ENCODE data around the gene DEDD2. TPM values are rescaled to one million over a fixed set of nuclear protein-coding genes. Genes with fewer than 3 reads are reported as not detected.

DEDD2 gene
- total RNA-seq, 4 donors from 2014 or later, result 20.6 to 60.2 (median 51.6) TPM

- no peak overlapping the region for H3K27ac ChIP-seq
- no peaks in the 10 kb centered on the region for H3K27me3 ChIP-seq
- no peak for DNase-seq
- H3K4me1 ChIP-seq, result no peaks in the 10 kb centered on the region
- no peaks in the 10 kb centered on the region for H3K36me3 ChIP-seq
- TF ChIP-seq CTCF (IDR thresholded peaks at IDR 0.05) (no peak), POLR2A (IDR thresholded peaks at IDR 0.05) (no peak)
- no peaks in the 10 kb centered on the region for H3K9me3 ChIP-seq
- H3K4me3 ChIP-seq, result no peak overlapping the region
Observed at GRCh38 chr19:42166316-42166715, 51.2 kb downstream of the DEDD2 start.

- Histone ChIP-seq H3K36me3 (no peaks in the 10 kb centered on the region), H3K27ac (no peak overlapping the region), H3K4me3 (no peak overlapping the region), H3K4me1 (no peaks in the 10 kb centered on the region), H3K27me3 (no peaks in the 10 kb centered on the region), H3K9me3 (no peaks in the 10 kb centered on the region)
- no peak for DNase-seq
- no peak for TF ChIP-seq CTCF (IDR thresholded peaks at IDR 0.05)
- TF ChIP-seq POLR2A (IDR thresholded peaks at IDR 0.05), result no peak
Observed at GRCh38 chr19:42165146-42165545, 52.3 kb downstream of the DEDD2 start.

- DNase-seq, result no peak
- TF ChIP-seq POLR2A (IDR thresholded peaks at IDR 0.05) (no peak), CTCF (IDR thresholded peaks at IDR 0.05) (no peak)
- no peak overlapping the region for H3K4me3 ChIP-seq
Observed at GRCh38 chr19:42161616-42162263, 55.7 kb downstream of the DEDD2 start.

DNA sequence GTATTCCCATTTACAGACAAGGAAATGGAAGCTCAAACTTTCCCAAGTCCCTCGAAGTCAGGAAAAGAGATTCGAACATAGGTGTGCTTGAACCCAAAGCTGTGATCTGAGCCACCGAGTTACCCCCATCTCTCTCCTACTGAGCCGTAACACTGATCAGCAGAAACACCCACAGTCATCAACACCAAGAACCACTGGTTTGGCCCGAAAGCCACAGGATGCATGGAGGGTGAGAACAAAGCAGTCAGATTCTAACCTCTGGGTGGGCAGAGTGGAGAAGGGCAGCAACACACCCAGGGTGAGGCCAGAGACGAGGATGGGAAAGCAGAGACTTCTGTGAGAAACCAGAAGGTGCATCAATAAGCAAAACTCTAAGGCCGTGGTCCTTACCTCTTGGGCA is 57.5 kb downstream of the DEDD2 start:
- Histone ChIP-seq H3K36me3 (no peaks in the 10 kb centered on the region), H3K27ac (no peak overlapping the region), H3K4me3 (no peak overlapping the region), H3K4me1 (peaks cover 0 to 5% (median 0%) of the 10 kb centered on the region in 4 donors), H3K27me3 (no peaks in the 10 kb centered on the region), H3K9me3 (no peaks in the 10 kb centered on the region)
- no peak for DNase-seq
- TF ChIP-seq CTCF (IDR thresholded peaks at IDR 0.05) (no peak), POLR2A (IDR thresholded peaks at IDR 0.05) (no peak)

More at GRCh38 chr19:42161616-42162263, 55.7 kb downstream of the DEDD2 start:
- Histone ChIP-seq H3K9me3 (no peaks in the 10 kb centered on the region), H3K36me3 (no peaks in the 10 kb centered on the region), H3K27me3 (no peaks in the 10 kb centered on the region), H3K27ac (no peak overlapping the region), H3K4me1 (no peaks in the 10 kb centered on the region)

GRCh38 chr19:42158926-42159325 is 58.6 kb downstream of the DEDD2 start:
- Histone ChIP-seq H3K9me3 (no peaks in the 10 kb centered on the region), H3K4me3 (no peak overlapping the region), H3K27me3 (no peaks in the 10 kb centered on the region), H3K4me1 (peaks cover 0 to 8% (median 0%) of the 10 kb centered on the region in 4 donors), H3K36me3 (no peaks in the 10 kb centered on the region), H3K27ac (no peak overlapping the region)
- TF ChIP-seq CTCF (IDR thresholded peaks at IDR 0.05) (no peak), POLR2A (IDR thresholded peaks at IDR 0.05) (no peak)
- DNase-seq, result no peak
